Measurements from ENCODE around the gene CRCP. TPM values are rescaled to one million over a fixed set of nuclear protein-coding genes. Genes with fewer than 3 reads are reported as not detected.
"Not testable (repeated sequence)": the region's sequence is repeated elsewhere in the genome, so short reads cannot be mapped to it uniquely, and the experiment has no call there.

Gene CRCP
- total RNA-seq, 1 donor from 2014 or later, result 23.2 TPM

DNA sequence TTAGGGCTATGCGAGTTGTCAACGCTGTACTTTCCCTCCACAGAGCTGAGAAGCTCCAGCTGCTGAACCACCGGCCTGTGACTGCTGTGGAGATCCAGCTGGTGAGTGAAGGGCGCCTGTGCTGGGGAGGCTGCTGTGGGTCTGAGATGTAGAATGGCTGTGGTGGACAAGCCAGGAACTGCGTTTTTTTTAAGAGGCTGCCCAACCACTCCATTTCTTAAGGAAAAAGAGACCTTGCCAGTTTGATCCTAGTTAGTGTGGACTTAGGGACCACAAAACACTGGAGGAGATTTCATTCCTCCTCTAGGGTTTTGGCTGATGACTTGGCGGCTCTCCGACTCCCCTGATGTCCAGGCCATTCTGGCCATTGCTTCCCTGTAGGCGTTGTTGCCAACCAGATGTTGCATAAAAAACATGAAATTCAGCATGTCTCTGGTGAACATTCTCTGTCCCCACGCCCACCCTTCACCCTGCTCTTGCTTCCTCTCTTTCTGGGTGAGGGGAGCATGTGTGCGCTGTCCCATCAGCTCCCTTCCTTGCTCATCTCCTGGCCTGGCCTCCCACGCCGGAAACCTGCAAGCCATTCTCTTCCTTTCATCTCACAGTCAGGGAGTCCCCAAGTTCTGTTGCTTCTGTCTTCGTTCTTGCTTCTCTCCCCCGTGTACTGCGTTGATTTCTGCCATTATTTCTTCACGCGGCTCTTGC, 30.9 kb downstream of the CRCP start:
- Histone ChIP-seq H3K4me1 (peaks cover 81% of the 10 kb centered on the region), H3K4me3 (no peak overlapping the region), H3K36me3 (peaks cover 35% of the 10 kb centered on the region), H3K27ac (replicated peaks) (peak overlapping the region; percentile 88), H3K9me3 (replicated peaks) (no peaks in the 10 kb centered on the region), H3K27me3 (ENCODE audit: low read depth) (no peaks in the 10 kb centered on the region)
- TF ChIP-seq, protein P1, sequence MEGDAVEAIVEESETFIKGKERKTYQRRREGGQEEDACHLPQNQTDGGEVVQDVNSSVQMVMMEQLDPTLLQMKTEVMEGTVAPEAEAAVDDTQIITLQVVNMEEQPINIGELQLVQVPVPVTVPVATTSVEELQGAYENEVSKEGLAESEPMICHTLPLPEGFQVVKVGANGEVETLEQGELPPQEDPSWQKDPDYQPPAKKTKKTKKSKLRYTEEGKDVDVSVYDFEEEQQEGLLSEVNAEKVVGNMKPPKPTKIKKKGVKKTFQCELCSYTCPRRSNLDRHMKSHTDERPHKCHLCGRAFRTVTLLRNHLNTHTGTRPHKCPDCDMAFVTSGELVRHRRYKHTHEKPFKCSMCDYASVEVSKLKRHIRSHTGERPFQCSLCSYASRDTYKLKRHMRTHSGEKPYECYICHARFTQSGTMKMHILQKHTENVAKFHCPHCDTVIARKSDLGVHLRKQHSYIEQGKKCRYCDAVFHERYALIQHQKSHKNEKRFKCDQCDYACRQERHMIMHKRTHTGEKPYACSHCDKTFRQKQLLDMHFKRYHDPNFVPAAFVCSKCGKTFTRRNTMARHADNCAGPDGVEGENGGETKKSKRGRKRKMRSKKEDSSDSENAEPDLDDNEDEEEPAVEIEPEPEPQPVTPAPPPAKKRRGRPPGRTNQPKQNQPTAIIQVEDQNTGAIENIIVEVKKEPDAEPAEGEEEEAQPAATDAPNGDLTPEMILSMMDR (IDR thresholded peaks at IDR 0.05; ENCODE audit: borderline replicate concordance), result peak; percentile 15
- DNase-seq, result peak; percentile 75
- intact Hi-C loops (cut with micrococcal nuclease), result no loop called here

DNA sequence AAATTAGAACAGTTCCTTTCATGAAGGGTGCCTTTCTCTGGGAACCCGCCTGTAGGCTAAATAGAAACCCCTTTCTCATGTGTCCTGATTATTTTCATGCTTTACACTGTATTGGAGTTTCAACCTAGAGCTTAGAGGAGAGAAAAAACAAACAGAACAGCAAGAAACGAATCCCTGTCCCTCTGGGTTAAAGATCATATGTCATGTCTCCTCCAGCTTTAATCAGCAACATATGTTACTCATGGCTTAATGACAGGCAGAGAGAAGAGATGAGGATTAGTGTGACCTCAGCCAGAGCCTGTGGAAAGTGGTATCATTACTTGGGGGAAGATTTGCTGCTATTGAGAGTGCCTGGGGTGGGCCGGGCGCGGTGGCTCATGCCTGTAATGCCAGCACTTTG, 32.1 kb downstream of the CRCP start:
- no peaks in the 10 kb centered on the region for H3K9me3 ChIP-seq (replicated peaks)
- H3K36me3 ChIP-seq, result peaks cover 33% of the 10 kb centered on the region
- TF ChIP-seq, protein P1 (IDR thresholded peaks at IDR 0.05; ENCODE audit: borderline replicate concordance), result no peak
- no peaks in the 10 kb centered on the region for H3K27me3 ChIP-seq (ENCODE audit: low read depth)
- intact Hi-C loops (cut with micrococcal nuclease), result no loop called here
- H3K4me3 ChIP-seq, result no peak overlapping the region
- no peak for DNase-seq
- peak overlapping the region; percentile 88 for H3K27ac ChIP-seq (replicated peaks)
- peaks cover 80% of the 10 kb centered on the region for H3K4me1 ChIP-seq

DNA sequence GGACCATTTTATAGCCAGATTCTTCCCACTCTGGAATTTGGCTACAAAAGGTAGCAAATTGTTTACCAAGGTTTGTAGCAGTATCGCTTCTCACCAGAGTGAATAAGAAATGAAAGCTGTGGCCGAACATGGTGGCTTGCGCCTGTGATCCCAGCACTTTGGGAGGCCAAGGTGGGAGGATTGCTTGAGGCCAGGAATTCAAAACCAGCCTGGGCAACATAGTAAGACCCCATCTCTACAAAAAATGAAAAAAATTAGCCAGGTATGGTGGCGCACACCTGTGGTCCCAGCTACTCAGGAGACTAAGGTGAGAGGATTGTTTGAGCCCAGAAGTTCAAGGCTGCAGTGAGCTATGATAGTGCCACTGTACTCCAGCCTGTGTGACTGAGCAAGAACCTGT, 33.0 kb downstream of the CRCP start:
- Histone ChIP-seq H3K27ac (replicated peaks) (peak overlapping the region; percentile 88), H3K4me1 (peaks cover 80% of the 10 kb centered on the region), H3K36me3 (peaks cover 23% of the 10 kb centered on the region)
- intact Hi-C loops (cut with micrococcal nuclease); H3K9me3 ChIP-seq (replicated peaks); H3K27me3 ChIP-seq (ENCODE audit: low read depth); H3K4me3 ChIP-seq; DNase-seq: not testable (repeated sequence)

DNA sequence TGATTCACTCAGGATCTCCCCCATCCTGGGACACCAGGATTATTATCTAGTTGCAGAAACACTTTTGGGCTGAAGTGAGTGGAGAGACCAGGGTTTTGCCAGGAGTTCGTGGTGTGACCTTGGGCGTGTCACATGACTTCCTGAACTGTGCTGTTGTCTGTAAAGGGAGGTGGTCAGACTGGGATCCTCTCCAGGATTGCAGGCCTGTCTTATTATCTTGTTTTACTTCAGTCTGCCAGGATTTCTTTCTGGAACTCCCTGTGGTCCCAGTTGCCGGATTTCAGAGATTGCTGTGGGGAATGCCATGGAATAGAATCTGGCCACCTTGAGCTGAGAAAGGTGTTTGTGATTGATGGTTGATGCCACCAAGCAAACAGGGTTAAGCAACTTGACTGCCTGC, 35.8 kb downstream of the CRCP start:
- Histone ChIP-seq H3K4me3 (peak overlapping the region; percentile 22), H3K27me3 (ENCODE audit: low read depth) (no peaks in the 10 kb centered on the region), H3K9me3 (replicated peaks) (no peaks in the 10 kb centered on the region), H3K4me1 (peaks cover 67% of the 10 kb centered on the region), H3K36me3 (peaks cover 32% of the 10 kb centered on the region), H3K27ac (replicated peaks) (peak overlapping the region; percentile 88)
- intact Hi-C loops (cut with micrococcal nuclease), result no loop called here
- TF ChIP-seq, protein P1 (IDR thresholded peaks at IDR 0.05; ENCODE audit: borderline replicate concordance), result no peak
- DNase-seq, result peak; percentile 61

DNA sequence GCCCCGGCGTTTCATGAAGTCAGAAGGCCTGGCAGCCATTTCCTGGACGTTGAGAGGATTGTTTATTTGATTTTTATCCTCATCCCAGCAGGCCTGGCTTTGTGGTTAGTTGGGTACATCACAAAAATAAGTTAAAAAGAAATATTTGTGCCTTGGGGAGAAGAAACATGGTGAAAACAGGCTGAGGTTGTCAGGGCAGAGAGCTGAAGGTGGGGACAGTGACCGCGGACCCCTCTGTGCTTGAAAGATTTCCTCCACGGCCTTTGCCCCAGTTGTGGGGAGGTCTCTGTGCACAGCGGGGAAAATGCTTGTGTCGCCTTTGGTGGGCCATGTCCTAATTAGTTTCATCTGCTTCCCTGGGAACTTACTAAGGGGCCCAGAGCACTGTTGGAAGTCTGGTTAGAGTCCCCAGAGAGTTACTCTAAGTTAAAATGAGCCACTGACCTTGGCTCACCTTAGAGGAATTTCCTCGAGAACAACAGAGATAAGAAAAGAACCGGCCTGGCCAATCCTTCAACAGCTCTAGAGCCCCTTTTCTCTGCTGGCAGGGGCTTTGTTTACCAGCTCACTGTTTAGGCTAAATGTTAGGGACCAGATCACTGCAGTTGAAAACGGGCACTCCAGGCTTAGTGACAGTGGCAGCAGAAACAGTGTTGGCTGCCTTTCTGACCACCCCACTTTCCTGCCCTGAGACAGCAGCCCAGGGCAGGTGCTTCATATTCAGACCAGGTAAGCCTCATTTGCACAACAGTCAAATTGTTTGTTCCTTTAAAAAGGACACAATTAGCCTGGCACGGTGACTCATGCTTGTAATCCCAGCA, 37.9 kb downstream of the CRCP start:
- Histone ChIP-seq H3K4me1 (peaks cover 52% of the 10 kb centered on the region), H3K9me3 (replicated peaks) (no peaks in the 10 kb centered on the region), H3K27ac (replicated peaks) (peak overlapping the region; percentile 88), H3K27me3 (ENCODE audit: low read depth) (no peaks in the 10 kb centered on the region), H3K36me3 (peaks cover 43% of the 10 kb centered on the region), H3K4me3 (peak overlapping the region; percentile 43)
- TF ChIP-seq, protein P1 (IDR thresholded peaks at IDR 0.05; ENCODE audit: borderline replicate concordance), result no peak
- DNase-seq, result no peak
- intact Hi-C loops (cut with micrococcal nuclease), result no loop called here

DNA sequence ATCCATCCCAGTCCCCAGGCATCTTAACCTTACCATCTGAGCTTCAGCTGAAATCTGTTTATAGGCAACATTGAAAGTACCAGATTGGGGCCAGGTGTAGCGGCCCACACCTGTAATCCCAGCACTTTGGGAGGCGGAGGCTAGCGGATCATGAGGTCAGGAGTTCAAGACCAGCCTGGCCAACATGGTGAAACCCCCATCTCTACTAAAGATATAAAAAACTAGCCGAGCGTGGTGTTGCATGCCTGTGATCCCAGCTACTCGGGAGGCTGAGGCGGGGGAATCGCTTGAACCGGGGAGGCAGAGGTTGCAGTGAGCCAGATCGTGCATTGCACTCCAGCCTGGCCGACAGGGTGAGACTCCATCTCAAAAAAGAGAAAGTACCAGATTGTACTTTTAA, 39.0 kb downstream of the CRCP start:
- H3K36me3 ChIP-seq, result peaks cover 47% of the 10 kb centered on the region
- H3K4me3 ChIP-seq, result no peak overlapping the region
- H3K27me3 ChIP-seq (ENCODE audit: low read depth), result no peaks in the 10 kb centered on the region
- H3K27ac ChIP-seq (replicated peaks), result no peak overlapping the region
- no peaks in the 10 kb centered on the region for H3K9me3 ChIP-seq (replicated peaks)
- H3K4me1 ChIP-seq, result peaks cover 44% of the 10 kb centered on the region
- intact Hi-C loops (cut with micrococcal nuclease), result no loop called here
- TF ChIP-seq, protein P1 (IDR thresholded peaks at IDR 0.05; ENCODE audit: borderline replicate concordance), result no peak
- no peak for DNase-seq

DNA sequence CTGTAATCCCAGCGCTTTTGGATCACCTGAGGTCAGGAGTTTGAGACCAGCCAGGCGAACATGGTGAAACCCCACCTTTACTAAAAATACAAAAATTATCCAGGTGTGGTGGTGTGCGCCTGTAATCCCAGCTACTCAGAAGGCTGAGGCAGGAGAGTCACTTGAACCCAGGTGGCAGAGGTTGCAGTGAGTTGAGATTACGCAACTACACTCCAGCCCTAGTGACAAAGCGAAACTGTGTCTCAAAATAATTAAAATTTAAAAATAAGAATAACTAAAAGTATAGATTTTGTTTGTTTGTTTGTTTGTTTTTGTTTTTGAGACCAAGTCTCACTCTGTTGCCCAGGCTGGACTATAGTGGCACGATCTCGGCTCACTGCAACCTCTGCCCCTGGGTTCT, 41.4 kb downstream of the CRCP start:
- H3K27me3 ChIP-seq (ENCODE audit: low read depth); DNase-seq; intact Hi-C loops (cut with micrococcal nuclease); H3K27ac ChIP-seq (replicated peaks); H3K4me3 ChIP-seq: not testable (repeated sequence)
- Histone ChIP-seq H3K4me1 (peaks cover 26% of the 10 kb centered on the region), H3K9me3 (replicated peaks) (peaks cover 14% of the 10 kb centered on the region), H3K36me3 (peaks cover 65% of the 10 kb centered on the region)

Measured in left ventricle myocardium inferior (tissue), 1 donor.